Mesendoderm (in vitro differentiated cells): ENCODE results near the gene TEDDM1.

Experiments
- DNase-seq: peaks from one replicate; pipeline ENCODE4 v3.0.0; 2013
- H2AK5ac ChIP-seq: 2 replicates; pipeline ENCODE4 v1.6.1; 2013; ENCODE audit warnings: low read length, inconsistent platforms
- H2BK120ac ChIP-seq: 2 replicates; pipeline ENCODE4 v1.6.1; 2013; ENCODE audit warnings: low read depth, mild to moderate bottlenecking, low read length, moderate library complexity, mixed read lengths
- H2BK15ac ChIP-seq: replicated peaks from 2 replicates; pipeline ENCODE4 v1.6.1; 2013; ENCODE audit warnings: low read depth, mild to moderate bottlenecking, moderate library complexity
- H2BK5ac ChIP-seq: 2 replicates; pipeline ENCODE4 v1.6.1; 2013; ENCODE audit warnings: low read length, inconsistent platforms
- H3K18ac ChIP-seq: 2 replicates; pipeline ENCODE4 v1.6.1; 2013; ENCODE audit warnings: mild to moderate bottlenecking, low read length, mixed read lengths
- H3K23ac ChIP-seq: one replicate; pipeline ENCODE4 v1.6.1; 2013; ENCODE audit warnings: low read length
- H3K27ac ChIP-seq: 2 replicates; pipeline ENCODE4 v1.5.1; 2013; ENCODE audit warnings: low read depth, mild to moderate bottlenecking, inconsistent platforms, low read length, moderate library complexity
- H3K27me3 ChIP-seq: 2 replicates; pipeline ENCODE4 v1.6.1; 2013; ENCODE audit warnings: low read length, control low read depth, mild to moderate bottlenecking, inconsistent platforms; ENCODE audit not compliant: insufficient read depth, poor library complexity
- H3K36me3 ChIP-seq: 2 replicates; pipeline ENCODE4 v1.6.1; 2013; ENCODE audit warnings: low read length, inconsistent platforms; ENCODE audit not compliant: control insufficient read depth, insufficient read depth
- H3K4ac ChIP-seq: one replicate; pipeline ENCODE4 v1.6.1; 2013; ENCODE audit warnings: low read depth, mild to moderate bottlenecking, low read length, moderate library complexity
- H3K4me1 ChIP-seq: 2 replicates; pipeline ENCODE4 v1.6.1; 2013; ENCODE audit warnings: low read depth, low read length, inconsistent platforms; ENCODE audit not compliant: control insufficient read depth
- H3K4me2 ChIP-seq: 2 replicates; pipeline ENCODE4 v1.6.1; 2013; ENCODE audit warnings: low read length
- H3K4me3 ChIP-seq: 2 replicates; pipeline ENCODE4 v1.5.1; 2013; ENCODE audit warnings: mild to moderate bottlenecking, low read length
- H3K56ac ChIP-seq: one replicate; pipeline ENCODE4 v1.6.1; 2013; ENCODE audit warnings: low read length
- H3K79me1 ChIP-seq: 2 replicates; pipeline ENCODE4 v1.6.1; 2013; ENCODE audit warnings: low read length, inconsistent platforms
- H3K79me2 ChIP-seq: 2 replicates; pipeline ENCODE4 v1.6.1; 2013; ENCODE audit warnings: mild to moderate bottlenecking, low read length; ENCODE audit not compliant: control insufficient read depth, insufficient read depth
- H3K9ac ChIP-seq: 2 replicates; pipeline ENCODE4 v1.6.1; 2013; ENCODE audit warnings: low read length, inconsistent platforms
- H4K5ac ChIP-seq: one replicate; pipeline ENCODE4 v1.6.1; 2013; ENCODE audit warnings: low read length
- H4K8ac ChIP-seq: one replicate; pipeline ENCODE4 v1.6.1; 2013; ENCODE audit warnings: low read depth, mild to moderate bottlenecking, control low read depth, low read length, moderate library complexity
- WGBS: extraction: QIAGEN DNeasy Blood & Tissue Kit; methylation state at CpG from one replicate; pipeline ENCODE4 v1.1.7; 2013; ENCODE audit warnings: low lambda C conversion rate, missing lambda C conversion rate; ENCODE audit not compliant: insufficient coverage; ENCODE audit errors: extremely low coverage; 5-methylcytosine and 5-hydroxymethylcytosine counted together

The TEDDM1 gene

DNA sequence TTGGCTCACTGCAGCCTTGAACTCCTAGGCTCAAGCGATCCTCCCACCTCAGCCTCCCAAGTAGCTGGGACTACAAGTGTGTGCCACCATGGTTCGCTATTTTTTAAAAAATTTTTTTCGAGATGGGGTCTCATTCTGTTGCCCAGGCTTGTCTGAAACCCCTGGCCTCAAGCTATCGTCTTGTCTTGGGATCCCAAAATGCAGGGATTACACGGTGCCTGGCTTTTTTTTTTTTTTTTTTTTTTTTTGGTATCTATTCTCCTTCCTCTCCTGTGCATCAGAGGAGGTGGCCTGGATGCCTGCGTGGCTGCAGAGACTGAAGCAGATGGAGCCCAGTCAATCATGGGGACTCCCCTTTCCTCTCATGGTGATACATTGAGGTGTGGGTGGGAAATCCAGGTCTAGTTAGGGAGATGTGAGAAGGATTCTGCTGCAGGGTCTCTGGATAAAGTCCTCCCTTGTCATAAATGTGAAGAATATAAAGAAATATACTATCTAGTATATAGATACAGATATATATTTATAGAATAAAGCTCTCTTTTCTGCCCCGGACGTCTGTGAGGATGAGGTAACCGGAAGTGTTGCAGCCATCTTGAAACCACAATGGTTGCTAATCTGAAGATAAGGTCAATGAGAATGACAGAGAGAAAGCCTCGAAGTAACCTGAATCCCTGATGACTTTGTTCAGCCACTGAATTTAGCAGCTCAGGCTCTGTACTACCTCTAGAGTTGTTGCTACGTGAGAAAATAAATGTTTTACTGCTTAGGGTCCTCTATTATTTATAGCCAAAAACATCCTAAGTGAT lies 30.0 kb upstream of the TEDDM1 start:
- Histone ChIP-seq H3K4me2 (no peak overlapping the region), H2BK5ac (no peak overlapping the region), H3K36me3 (no peaks in the 10 kb centered on the region), H3K27ac (no peak overlapping the region), H4K5ac (no peak overlapping the region), H3K4me1 (peaks cover 2% of the 10 kb centered on the region), H2AK5ac (no peak overlapping the region), H3K79me2 (no peaks in the 10 kb centered on the region), H3K23ac (no peak overlapping the region), H4K8ac (no peak overlapping the region), H3K79me1 (no peaks in the 10 kb centered on the region), H2BK120ac (no peak overlapping the region), H3K56ac (no peak overlapping the region), H2BK15ac (no peak overlapping the region), H3K4me3 (no peak overlapping the region), H3K18ac (peak overlapping the region; percentile 47), H3K27me3 (no peaks in the 10 kb centered on the region), H3K4ac (peak overlapping the region; percentile 20), H3K9ac (no peak overlapping the region)
- DNase-seq, result peak; percentile 43
- no CpG with 5 or more reads among the region's 11 CpGs for WGBS

DNA sequence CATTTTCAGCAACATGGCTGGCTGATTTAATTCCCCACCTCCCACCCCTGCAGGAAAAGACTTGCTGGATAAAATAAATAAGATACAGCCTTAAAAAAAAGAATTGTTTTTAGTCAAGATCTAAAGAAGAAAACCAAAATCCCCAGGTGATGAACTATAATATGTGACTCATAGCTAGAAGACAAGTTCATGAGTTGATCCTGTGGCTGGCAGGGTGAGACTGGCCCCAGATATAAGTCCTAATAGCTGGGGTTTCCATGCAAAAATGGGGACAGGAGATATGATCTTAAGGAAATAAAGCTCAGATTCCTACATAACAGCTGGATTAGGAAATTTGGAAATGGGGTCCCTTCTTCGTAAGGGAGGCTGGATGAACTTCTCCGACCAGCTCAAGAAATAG lies 27.6 kb upstream of the TEDDM1 start:
- no peak overlapping the region for H4K5ac ChIP-seq
- no CpG with 5 or more reads among the region's 2 CpGs for WGBS

DNA sequence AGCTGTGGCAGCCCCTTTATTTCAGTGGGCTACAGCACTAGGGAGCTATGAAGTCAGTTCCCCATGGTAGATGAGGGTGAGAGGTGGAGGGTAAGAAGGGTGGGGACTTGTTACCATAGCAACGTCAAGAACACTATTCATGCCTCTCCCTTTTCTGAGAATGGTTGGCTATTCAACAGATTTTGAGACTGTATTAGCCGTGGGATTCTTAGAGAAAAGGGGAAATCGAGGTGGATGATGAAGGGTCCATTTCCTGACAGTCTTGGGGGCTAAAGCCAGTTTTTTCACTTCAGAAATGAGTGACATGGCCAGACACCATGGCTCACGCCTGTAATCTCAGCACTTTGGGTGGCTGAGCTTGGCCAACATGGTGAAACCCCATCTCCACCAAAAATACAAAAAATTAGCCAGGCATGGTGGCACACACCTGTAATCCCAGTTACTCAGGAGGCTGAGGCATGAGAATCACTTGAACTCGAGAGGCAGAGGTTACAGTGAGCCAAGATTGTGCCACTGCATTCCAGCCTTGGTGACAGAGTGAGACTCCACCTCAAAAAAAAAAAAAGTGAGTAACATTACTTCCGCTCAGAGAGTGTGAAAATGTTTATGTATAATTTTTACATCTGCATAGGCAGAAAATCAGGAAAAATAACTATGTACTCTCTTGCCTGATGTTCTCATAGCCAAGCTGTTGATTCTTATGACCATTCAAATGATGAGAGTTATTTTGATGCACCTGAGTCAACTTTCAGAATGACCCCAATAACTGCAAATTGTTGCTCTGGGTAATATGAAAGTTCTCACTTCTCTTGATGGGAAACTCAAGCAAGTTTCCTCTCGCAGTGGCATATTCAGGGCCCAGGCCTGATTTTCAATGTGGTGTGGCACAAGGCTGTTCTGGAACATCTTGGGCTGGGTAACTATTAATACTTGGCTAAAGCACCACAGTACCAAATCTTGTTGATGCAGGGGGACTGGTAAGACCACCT lies 26.3 kb upstream of the TEDDM1 start:
- Histone ChIP-seq H3K79me2 (no peaks in the 10 kb centered on the region), H3K79me1 (no peaks in the 10 kb centered on the region), H2BK120ac (no peak overlapping the region), H3K36me3 (no peaks in the 10 kb centered on the region), H4K5ac (no peak overlapping the region), H4K8ac (no peak overlapping the region), H3K4me1 (peaks cover 2% of the 10 kb centered on the region), H3K9ac (no peak overlapping the region), H3K27ac (no peak overlapping the region), H3K4me2 (no peak overlapping the region), H2BK15ac (no peak overlapping the region), H3K4me3 (no peak overlapping the region), H3K18ac (no peak overlapping the region), H2BK5ac (no peak overlapping the region), H3K27me3 (no peaks in the 10 kb centered on the region), H3K56ac (no peak overlapping the region), H2AK5ac (no peak overlapping the region), H3K23ac (no peak overlapping the region), H3K4ac (no peak overlapping the region)
- no CpG with 5 or more reads among the region's 7 CpGs for WGBS
- no peak for DNase-seq

More for the DNA sequence above, 27.6 kb upstream of the TEDDM1 start:
- no peak overlapping the region for H3K4ac ChIP-seq
- H4K8ac ChIP-seq, result no peak overlapping the region
- H3K79me1 ChIP-seq, result no peaks in the 10 kb centered on the region
- no peak overlapping the region for H3K23ac ChIP-seq
- DNase-seq, result no peak
- no peak overlapping the region for H2BK15ac ChIP-seq
- no peak overlapping the region for H2AK5ac ChIP-seq
- no peak overlapping the region for H3K18ac ChIP-seq
- no peak overlapping the region for H2BK5ac ChIP-seq
- no peaks in the 10 kb centered on the region for H3K79me2 ChIP-seq
- no peak overlapping the region for H3K9ac ChIP-seq
- no peak overlapping the region for H3K4me3 ChIP-seq
- H2BK120ac ChIP-seq, result no peak overlapping the region
- no peaks in the 10 kb centered on the region for H3K36me3 ChIP-seq
- no peak overlapping the region for H3K4me2 ChIP-seq
- H3K4me1 ChIP-seq, result peaks cover 2% of the 10 kb centered on the region
- H3K56ac ChIP-seq, result no peak overlapping the region
- H3K27me3 ChIP-seq, result no peaks in the 10 kb centered on the region
- no peak overlapping the region for H3K27ac ChIP-seq

DNA sequence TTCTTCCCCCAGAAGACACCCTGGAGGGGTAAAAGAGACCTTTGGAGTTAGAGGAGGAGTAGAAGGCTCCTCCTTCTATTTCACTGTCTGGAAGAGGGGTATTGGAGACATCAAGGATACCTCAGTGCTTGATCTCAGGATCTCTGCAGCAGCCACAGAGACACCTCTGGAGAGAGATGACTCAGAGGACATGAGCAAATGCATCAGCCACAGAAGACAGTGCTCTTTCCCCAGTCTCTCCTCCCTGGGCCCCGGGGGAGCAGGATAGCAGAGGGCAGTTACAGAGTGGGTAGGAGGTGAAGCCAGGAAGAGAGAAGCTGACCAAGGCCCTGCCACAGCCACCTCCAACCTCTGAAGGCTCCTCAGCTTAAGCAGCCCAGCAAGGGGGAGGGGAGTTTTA lies 15.3 kb upstream of the TEDDM1 start:
- H2BK15ac ChIP-seq, result no peak overlapping the region
- H3K4me3 ChIP-seq, result no peak overlapping the region
- no peak overlapping the region for H3K4me2 ChIP-seq
- H4K5ac ChIP-seq, result no peak overlapping the region
- no peaks in the 10 kb centered on the region for H3K4me1 ChIP-seq
- no peaks in the 10 kb centered on the region for H3K79me1 ChIP-seq
- no peak overlapping the region for H2AK5ac ChIP-seq
- no peak overlapping the region for H3K4ac ChIP-seq
- no peak overlapping the region for H3K9ac ChIP-seq
- no peak overlapping the region for H3K27ac ChIP-seq
- no peak overlapping the region for H2BK5ac ChIP-seq
- H3K27me3 ChIP-seq, result no peaks in the 10 kb centered on the region
- H3K18ac ChIP-seq, result no peak overlapping the region
- no peaks in the 10 kb centered on the region for H3K79me2 ChIP-seq
- H4K8ac ChIP-seq, result no peak overlapping the region
- no peak for DNase-seq
- WGBS, result no CpG with 5 or more reads among the region's 1 CpG
- no peaks in the 10 kb centered on the region for H3K36me3 ChIP-seq
- H3K23ac ChIP-seq, result no peak overlapping the region
- H3K56ac ChIP-seq, result no peak overlapping the region
- H2BK120ac ChIP-seq, result no peak overlapping the region

- H3K9ac ChIP-seq, result no peak overlapping the region
- H3K4me2 ChIP-seq, result no peak overlapping the region
- H4K5ac ChIP-seq, result no peak overlapping the region
- no peak overlapping the region for H3K18ac ChIP-seq
- DNase-seq, result no peak
- WGBS, result no CpG with 5 or more reads among the region's 6 CpGs
- no peak overlapping the region for H4K8ac ChIP-seq
- no peak overlapping the region for H3K4me3 ChIP-seq
- no peaks in the 10 kb centered on the region for H3K79me1 ChIP-seq
- no peak overlapping the region for H3K27ac ChIP-seq
- H2AK5ac ChIP-seq, result no peak overlapping the region
- H3K36me3 ChIP-seq, result no peaks in the 10 kb centered on the region
- H3K56ac ChIP-seq, result no peak overlapping the region
- no peaks in the 10 kb centered on the region for H3K4me1 ChIP-seq
- no peak overlapping the region for H3K23ac ChIP-seq
- H2BK5ac ChIP-seq, result no peak overlapping the region
- H3K79me2 ChIP-seq, result no peaks in the 10 kb centered on the region
- H2BK120ac ChIP-seq, result no peak overlapping the region
- H3K4ac ChIP-seq, result no peak overlapping the region
- no peaks in the 10 kb centered on the region for H3K27me3 ChIP-seq
- no peak overlapping the region for H2BK15ac ChIP-seq
Measured at GRCh38 chr1:182413969-182414368, 13.5 kb upstream of the TEDDM1 start.
